ENCODE measurements around the gene ERVH48-1.

The ERVH48-1 gene

GRCh38 chr21:42923553-42924432 is 1.6 kb downstream of the ERVH48-1 start (continued):
- no peak for TF ChIP-seq ZSCAN18 (tag by site-specific recombination; IDR thresholded peaks at IDR 0.05)
- 0 out of 2 replicates have a peak, but pooled peaks have one; percentile 39 for TF ChIP-seq INSM2 (tag by site-specific recombination; IDR thresholded peaks at IDR 0.05)
- TF ChIP-seq AEBP2 (tag by site-specific recombination; IDR thresholded peaks at IDR 0.05; ENCODE audit: borderline replicate concordance): no peak
- TF ChIP-seq ZNF223 (tag by site-specific recombination; IDR thresholded peaks at IDR 0.05): peak; percentile 81
- no peak for TF ChIP-seq ZNF350 (tag by site-specific recombination; IDR thresholded peaks at IDR 0.05)
- peak; percentile 66; the same call in 1 of the 2 replicates for TF ChIP-seq KLF10 (tag by site-specific recombination; IDR thresholded peaks at IDR 0.05)
- TF ChIP-seq KLF16 (tag by site-specific recombination; IDR thresholded peaks at IDR 0.05): peak; percentile 80
- peak; percentile 96 for TF ChIP-seq ZBTB17 (tag by site-specific recombination; IDR thresholded peaks at IDR 0.05)
- peak; percentile 84 for TF ChIP-seq IKZF3 (tag by site-specific recombination; IDR thresholded peaks at IDR 0.05)
- TF ChIP-seq ZNF561 (tag by site-specific recombination; IDR thresholded peaks at IDR 0.05; ENCODE audit: borderline replicate concordance): 0 out of 2 replicates have a peak, but pooled peaks have one; percentile 67
- peak; percentile 95 for TF ChIP-seq ZNF654 (tag by site-specific recombination; IDR thresholded peaks at IDR 0.05; ENCODE audit: low read depth)
- TF ChIP-seq ZNF18 (tag by site-specific recombination; IDR thresholded peaks at IDR 0.05): 0 out of 2 replicates have a peak, but pooled peaks have one; percentile 42
- peak; percentile 70 for TF ChIP-seq KLF1 (tag by site-specific recombination; IDR thresholded peaks at IDR 0.05)
- peak; percentile 86 for TF ChIP-seq SP7 (tag by site-specific recombination; IDR thresholded peaks at IDR 0.05)
- TF ChIP-seq ZNF140 (tag by site-specific recombination; IDR thresholded peaks at IDR 0.05): peak; percentile 54; the same call in 1 of the 2 replicates
- peak; percentile 96 for TF ChIP-seq ZNF610 (tag by site-specific recombination; IDR thresholded peaks at IDR 0.05; ENCODE audit: borderline replicate concordance)
- no peak; the same call in 1 of the 2 replicates for TF ChIP-seq FEZF1 (tag by site-specific recombination; IDR thresholded peaks at IDR 0.05)
- peak; percentile 96 for TF ChIP-seq ZNF518A (tag by site-specific recombination; conservative IDR thresholded peaks at IDR 0.05; ENCODE audit: low read depth)
- no peak for TF ChIP-seq MYNN (tag by site-specific recombination; IDR thresholded peaks at IDR 0.05; ENCODE audit: borderline replicate concordance)
- TF ChIP-seq ZBTB20 (tag by site-specific recombination; IDR thresholded peaks at IDR 0.05): peak; percentile 69; the same call in 1 of the 2 replicates
- TF ChIP-seq OSR2 (tag by site-specific recombination; IDR thresholded peaks at IDR 0.05): peak; percentile 63
- peak; percentile 74; the same call in 1 of the 2 replicates for TF ChIP-seq ZNF394 (tag by site-specific recombination; IDR thresholded peaks at IDR 0.05; ENCODE audit: borderline replicate concordance)
- peak; percentile 80 for TF ChIP-seq ZNF639 (tag by site-specific recombination; IDR thresholded peaks at IDR 0.05)
- TF ChIP-seq ZNF626 (tag by site-specific recombination; IDR thresholded peaks at IDR 0.05): no peak

All from HEK293 (cell line).